C1 segment of cervical spinal cord (tissue), 14 donors: ENCODE measurements around the gene NOTO.
"Not testable (repeated sequence)": the region's sequence is repeated elsewhere in the genome, so short reads cannot be mapped to it uniquely, and the experiment has no call there.

Source experiments
- DNase-seq, 14 donors: peaks; one replicate each; lab custom pipeline; 2025; lab: John Stamatoyannopoulos, UW

The NOTO gene

GRCh38 chr2:73197579-73197978 lies 4.8 kb upstream of the NOTO start:
- no peak for DNase-seq

- DNase-seq, result not testable (repeated sequence)
Observed at GRCh38 chr2:73200281-73200680, 2.1 kb upstream of the NOTO start.

GRCh38 chr2:73203055-73203681 lies 794 bp downstream of the NOTO start:
- DNase-seq, result no peak

GRCh38 chr2:73205611-73206010 lies 3.2 kb downstream of the NOTO start:
- no peak for DNase-seq

GRCh38 chr2:73208258-73208657 lies 5.9 kb downstream of the NOTO start:
- DNase-seq, result no peak

- DNase-seq, result no peak
Observed at GRCh38 chr2:73210019-73210418, 7.6 kb downstream of the NOTO start.

GRCh38 chr2:73210696-73211095 lies 8.3 kb downstream of the NOTO start:
- DNase-seq, result no peak

GRCh38 chr2:73212098-73212447 lies 9.7 kb downstream of the NOTO start:
- no peak for DNase-seq

GRCh38 chr2:73212448-73213176 lies 10.2 kb downstream of the NOTO start:
- DNase-seq, result peak in 11 of 14 donors; percentile 5 to 42 (median 25)

- DNase-seq, result peak in 13 of 14 donors; percentile 44 to 74 (median 67)
Observed at GRCh38 chr2:73214120-73215035, 12.0 kb downstream of the NOTO start, which contains the start of gene SMYD5. Gene SMYD5, plus strand, starts transcription at chr2:73214245. Its CDS starts 22 bp downstream, at chr2:73214267.

GRCh38 chr2:73215254-73215653 lies 12.9 kb downstream of the NOTO start:
- no peak for DNase-seq

- no peak for DNase-seq
Observed at GRCh38 chr2:73217160-73217559, 14.8 kb downstream of the NOTO start.

GRCh38 chr2:73217826-73218225 lies 15.5 kb downstream of the NOTO start:
- DNase-seq, result no peak

GRCh38 chr2:73218298-73218697 lies 15.9 kb downstream of the NOTO start:
- no peak for DNase-seq

GRCh38 chr2:73223821-73224220 lies 21.4 kb downstream of the NOTO start:
- no peak for DNase-seq

GRCh38 chr2:73225513-73226360 lies 23.4 kb downstream of the NOTO start:
- DNase-seq, result no peak

- DNase-seq, result no peak
Observed at GRCh38 chr2:73227086-73227485, 24.7 kb downstream of the NOTO start.

- no peak for DNase-seq
Observed at GRCh38 chr2:73228631-73229030, 26.3 kb downstream of the NOTO start.

GRCh38 chr2:73232403-73233153 lies 30.2 kb downstream of the NOTO start:
- DNase-seq, result peak in 2 of 14 donors; percentile 46 to 66

GRCh38 chr2:73233154-73233931 lies 31.0 kb downstream of the NOTO start, which contains the start of gene PRADC1:
Gene PRADC1, minus strand, starts transcription at chr2:73233239. Its CDS starts 79 bp downstream, at chr2:73233160.
- DNase-seq, result peak; percentile 79 to 99 (median 98)
